Breast epithelium (tissue), 4 donors: ENCODE measurements around the gene DSCAM. TPM values are rescaled to one million over a fixed set of nuclear protein-coding genes. Genes with fewer than 3 reads are reported as not detected.

ENCODE experiments used
- DNase-seq, 2 donors: peaks; one replicate each; pipeline ENCODE4 v3.0.0-alpha.2; 2019; ENCODE audit warnings: low spot score in 2 of 2
- H3K27ac ChIP-seq, 2 donors: fragments of 200-600 bp; sonication (generic) in 1 of 2; one replicate each; pipeline ENCODE4 v1.5.1; 2016 to 2019; ENCODE audit warnings: mild to moderate bottlenecking in 1 of 2
- H3K27me3 ChIP-seq, 2 donors: fragments of 200-600 bp; sonication (generic) in 1 of 2; one replicate each; pipeline versions ENCODE4 v1.5.1 to v1.6.0; 2017 to 2019; ENCODE audit warnings: control low read depth in 1 of 2, mild to moderate bottlenecking in 1 of 2
- H3K36me3 ChIP-seq: fragments of 200-600 bp; one replicate; pipeline ENCODE4 v1.5.1; 2019
- H3K4me1 ChIP-seq, 2 donors: fragments of 200-600 bp; sonication (generic); one replicate each; pipeline ENCODE4 v1.5.1; 2016 to 2019; ENCODE audit warnings: control low read depth in 1 of 2
- H3K4me3 ChIP-seq, 3 donors: fragments of 200-600 bp; sonication (generic); 1 replicate in 2 of 3; 2 replicates in 1 of 3; pipeline ENCODE4 v1.5.1; 2016 to 2019; ENCODE audit warnings: mild to moderate bottlenecking in 3 of 3, moderate library complexity in 2 of 3
- H3K9me3 ChIP-seq, 2 donors: fragments of 200-600 bp; sonication (generic) in 1 of 2; one replicate each; pipeline ENCODE4 v1.5.1; 2016 to 2019; ENCODE audit warnings: control low read depth in 1 of 2
- POLR2A ChIP-seq: fragments of 450-650 bp; IDR thresholded peaks from one replicate; pipeline ENCODE4 v1.6.1; 2016; ENCODE audit warnings: antibody characterized with exemption, mild to moderate bottlenecking, moderate library complexity
- POLR2AphosphoS5 ChIP-seq, 3 donors: sonication (generic); formaldehyde crosslinking; IDR thresholded peaks; one replicate each; pipeline ENCODE4 v1.6.1; 2017; ENCODE audit warnings: antibody characterized with exemption in 3 of 3
- intact Hi-C: fragments of 100-400 bp; cut with DNase I; formaldehyde crosslinking; loops from one replicate; pipeline ENCODE4 v1.15.1; 2023; ENCODE audit warnings: low total_unique reads
- total RNA-seq, 3 donors: library from RNA; depleted of rRNA; stranded (reverse); fragments of >200 nt; gene quantifications; one replicate each; pipeline ENCODE4 v1.1.0, GENCODE V29; 2016
- TF ChIP-seq, protein P1 (sequence below), 3 donors: fragments of 450-650 bp; IDR thresholded peaks; one replicate each; pipeline ENCODE4 v1.5.1; 2016 to 2017; ENCODE audit warnings: antibody characterized with exemption in 3 of 3, mild to moderate bottlenecking in 3 of 3, moderate library complexity in 3 of 3

Gene DSCAM
- total RNA-seq, 3 donors from 2014 or later = 0.33 to 0.44 TPM; not detected in 1

DNA sequence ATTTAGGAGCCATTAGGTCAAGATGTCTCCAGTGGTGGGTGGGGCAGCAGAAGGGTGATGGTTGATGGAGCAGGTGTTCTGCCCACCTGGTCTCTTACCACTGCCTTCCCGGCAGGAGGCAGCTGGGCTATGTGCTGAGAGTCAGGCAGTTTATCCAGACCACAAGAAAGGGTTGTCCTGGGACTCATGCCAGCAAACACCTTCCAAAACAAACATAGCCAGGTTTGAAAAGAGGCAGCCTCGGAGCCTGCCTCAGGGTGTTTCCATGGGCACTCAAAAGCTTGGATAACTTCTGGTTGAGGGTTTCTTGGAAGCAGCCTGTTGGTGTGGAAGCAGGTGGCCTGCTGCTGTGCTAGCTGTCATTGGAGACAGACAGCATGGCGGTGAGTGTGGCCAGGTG lies 792.6 kb downstream of the DSCAM start:
- Histone ChIP-seq H3K4me3 (no peak overlapping the region), H3K4me1 (peaks cover 0 to 6% of the 10 kb centered on the region in 2 donors), H3K36me3 (no peaks in the 10 kb centered on the region), H3K27ac (peak overlapping the region; percentile 40 to 73), H3K9me3 (no peaks in the 10 kb centered on the region), H3K27me3 (no peaks in the 10 kb centered on the region)
- TF ChIP-seq, protein P1, sequence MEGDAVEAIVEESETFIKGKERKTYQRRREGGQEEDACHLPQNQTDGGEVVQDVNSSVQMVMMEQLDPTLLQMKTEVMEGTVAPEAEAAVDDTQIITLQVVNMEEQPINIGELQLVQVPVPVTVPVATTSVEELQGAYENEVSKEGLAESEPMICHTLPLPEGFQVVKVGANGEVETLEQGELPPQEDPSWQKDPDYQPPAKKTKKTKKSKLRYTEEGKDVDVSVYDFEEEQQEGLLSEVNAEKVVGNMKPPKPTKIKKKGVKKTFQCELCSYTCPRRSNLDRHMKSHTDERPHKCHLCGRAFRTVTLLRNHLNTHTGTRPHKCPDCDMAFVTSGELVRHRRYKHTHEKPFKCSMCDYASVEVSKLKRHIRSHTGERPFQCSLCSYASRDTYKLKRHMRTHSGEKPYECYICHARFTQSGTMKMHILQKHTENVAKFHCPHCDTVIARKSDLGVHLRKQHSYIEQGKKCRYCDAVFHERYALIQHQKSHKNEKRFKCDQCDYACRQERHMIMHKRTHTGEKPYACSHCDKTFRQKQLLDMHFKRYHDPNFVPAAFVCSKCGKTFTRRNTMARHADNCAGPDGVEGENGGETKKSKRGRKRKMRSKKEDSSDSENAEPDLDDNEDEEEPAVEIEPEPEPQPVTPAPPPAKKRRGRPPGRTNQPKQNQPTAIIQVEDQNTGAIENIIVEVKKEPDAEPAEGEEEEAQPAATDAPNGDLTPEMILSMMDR (IDR thresholded peaks at IDR 0.05) = no peak
- TF ChIP-seq POLR2AphosphoS5 (IDR thresholded peaks at IDR 0.05) (peak in 2 of 3 donors; percentile 68 to 74), POLR2A (no peak)
- DNase-seq = peak; percentile 81 to 95
- intact Hi-C loops = no loop called here

DNA sequence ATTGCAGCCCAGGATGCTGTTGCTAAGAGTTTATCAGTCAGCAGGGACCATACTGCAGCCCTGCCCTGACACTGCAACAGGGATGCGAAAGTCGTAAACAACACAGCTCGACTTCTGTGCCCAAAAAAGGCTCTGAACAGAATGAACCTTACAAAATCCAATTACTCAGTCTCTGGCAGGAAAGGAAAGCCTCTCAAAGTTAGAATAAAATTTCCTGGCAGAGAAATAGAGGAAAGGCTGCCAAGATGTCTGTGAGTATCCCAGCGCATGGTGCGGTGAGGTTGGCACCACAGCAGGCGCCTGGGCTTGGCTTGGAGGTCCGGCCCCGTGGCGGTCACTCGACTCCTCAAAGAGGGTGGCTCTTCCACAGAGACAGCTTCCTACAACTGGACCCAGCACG lies 794.0 kb downstream of the DSCAM start:
- Histone ChIP-seq H3K9me3 (no peaks in the 10 kb centered on the region), H3K4me3 (no peak overlapping the region), H3K27ac (peak overlapping the region; percentile 64 to 73), H3K27me3 (no peaks in the 10 kb centered on the region), H3K36me3 (no peaks in the 10 kb centered on the region), H3K4me1 (peaks cover 0 to 6% of the 10 kb centered on the region in 2 donors)
- TF ChIP-seq, protein P1 (IDR thresholded peaks at IDR 0.05) = no peak
- no peak for TF ChIP-seq POLR2A
- no peak for TF ChIP-seq POLR2AphosphoS5 (IDR thresholded peaks at IDR 0.05)
- DNase-seq = peak in 1 of 2 donors; percentile 67
- intact Hi-C loops = no loop called here

DNA sequence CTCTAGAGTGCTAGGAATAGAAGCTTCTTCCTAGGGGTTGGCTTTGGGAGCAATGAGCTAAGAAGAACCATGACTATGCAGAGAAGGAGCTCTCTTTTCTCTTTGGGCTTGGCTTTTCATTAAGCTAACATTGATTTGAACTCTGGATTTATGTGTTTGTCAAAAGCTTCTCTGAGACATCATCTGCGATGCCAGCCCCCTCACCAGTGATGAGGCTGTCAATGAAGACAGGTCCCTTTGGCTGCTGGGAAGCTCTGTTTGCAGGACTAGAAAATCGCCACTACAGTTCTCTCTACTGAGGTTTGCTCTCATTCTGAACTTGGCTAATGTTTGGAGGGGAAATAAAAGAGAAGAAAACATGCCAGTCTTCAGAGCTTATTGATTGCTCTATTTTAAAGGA lies 794.7 kb downstream of the DSCAM start:
- peaks cover 0 to 6% of the 10 kb centered on the region in 2 donors for H3K4me1 ChIP-seq
- peak overlapping the region; percentile 64 to 73 for H3K27ac ChIP-seq
- no peaks in the 10 kb centered on the region for H3K9me3 ChIP-seq
- no peak for DNase-seq
- H3K27me3 ChIP-seq = no peaks in the 10 kb centered on the region
- TF ChIP-seq POLR2AphosphoS5 (IDR thresholded peaks at IDR 0.05) (no peak), POLR2A (no peak)
- TF ChIP-seq, protein P1 (IDR thresholded peaks at IDR 0.05) = no peak
- intact Hi-C loops = no loop called here
- H3K4me3 ChIP-seq = no peak overlapping the region
- H3K36me3 ChIP-seq = no peaks in the 10 kb centered on the region

DNA sequence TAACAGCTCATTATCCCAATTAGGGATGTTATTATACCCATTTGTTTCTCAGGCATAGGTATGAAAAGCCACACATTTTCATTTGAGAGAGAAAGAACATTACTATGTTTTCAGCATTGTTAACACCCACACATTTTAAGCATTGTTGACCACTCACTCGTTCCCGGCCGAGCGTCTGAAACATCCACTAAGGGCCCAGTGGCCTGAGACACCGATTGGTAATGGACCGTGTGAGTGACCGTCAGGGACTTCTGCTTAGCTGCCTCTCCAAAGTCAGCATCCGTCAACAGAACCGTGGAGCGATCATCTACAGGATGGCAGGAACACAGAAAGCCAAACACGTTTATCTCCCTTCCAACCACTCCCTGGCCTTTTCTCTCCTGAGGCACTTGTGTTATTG lies 795.2 kb downstream of the DSCAM start:
- TF ChIP-seq POLR2A = no peak
- TF ChIP-seq, protein P1 (IDR thresholded peaks at IDR 0.05) = no peak
- TF ChIP-seq POLR2AphosphoS5 (IDR thresholded peaks at IDR 0.05) = no peak
- intact Hi-C loops = no loop called here
- Histone ChIP-seq H3K4me3 (no peak overlapping the region), H3K27me3 (no peaks in the 10 kb centered on the region), H3K36me3 (no peaks in the 10 kb centered on the region), H3K27ac (no peak overlapping the region), H3K9me3 (no peaks in the 10 kb centered on the region), H3K4me1 (peaks cover 0 to 6% of the 10 kb centered on the region in 2 donors)
- no peak for DNase-seq

DNA sequence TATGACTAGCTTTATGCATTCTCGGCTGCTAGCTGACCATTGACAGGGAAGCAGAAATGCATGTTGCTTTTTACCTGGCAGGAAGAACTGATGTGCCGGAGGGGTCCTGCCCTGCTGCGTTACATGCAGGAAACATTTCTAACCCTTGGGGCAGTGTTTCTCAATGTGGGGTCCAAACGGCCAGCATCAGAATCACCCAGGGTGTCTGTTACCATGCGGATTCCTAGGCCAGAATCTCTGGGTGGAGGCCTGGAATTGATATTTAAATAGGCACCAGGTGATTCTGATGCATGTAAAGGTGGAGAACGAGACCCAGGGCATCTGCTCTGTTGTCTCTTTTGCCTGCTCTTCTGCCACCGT lies 797.0 kb downstream of the DSCAM start:
- TF ChIP-seq, protein P1 (IDR thresholded peaks at IDR 0.05) = no peak
- TF ChIP-seq POLR2AphosphoS5 (IDR thresholded peaks at IDR 0.05) (no peak), POLR2A (no peak)
- no peaks in the 10 kb centered on the region for H3K9me3 ChIP-seq
- intact Hi-C loops = no loop called here
- no peaks in the 10 kb centered on the region for H3K27me3 ChIP-seq
- no peaks in the 10 kb centered on the region for H3K36me3 ChIP-seq
- no peak overlapping the region for H3K4me3 ChIP-seq
- no peak overlapping the region for H3K27ac ChIP-seq
- DNase-seq = no peak
- peaks cover 0 to 6% of the 10 kb centered on the region in 2 donors for H3K4me1 ChIP-seq
